Non-pigmented ciliary epithelial cell (primary cell): ENCODE data around the gene KPRP.

Experiments
- DNase-seq: peaks from one replicate; pipeline ENCODE4 v3.0.0-alpha.2; 2010; ENCODE audit warnings: low read depth

The KPRP gene, protein sequence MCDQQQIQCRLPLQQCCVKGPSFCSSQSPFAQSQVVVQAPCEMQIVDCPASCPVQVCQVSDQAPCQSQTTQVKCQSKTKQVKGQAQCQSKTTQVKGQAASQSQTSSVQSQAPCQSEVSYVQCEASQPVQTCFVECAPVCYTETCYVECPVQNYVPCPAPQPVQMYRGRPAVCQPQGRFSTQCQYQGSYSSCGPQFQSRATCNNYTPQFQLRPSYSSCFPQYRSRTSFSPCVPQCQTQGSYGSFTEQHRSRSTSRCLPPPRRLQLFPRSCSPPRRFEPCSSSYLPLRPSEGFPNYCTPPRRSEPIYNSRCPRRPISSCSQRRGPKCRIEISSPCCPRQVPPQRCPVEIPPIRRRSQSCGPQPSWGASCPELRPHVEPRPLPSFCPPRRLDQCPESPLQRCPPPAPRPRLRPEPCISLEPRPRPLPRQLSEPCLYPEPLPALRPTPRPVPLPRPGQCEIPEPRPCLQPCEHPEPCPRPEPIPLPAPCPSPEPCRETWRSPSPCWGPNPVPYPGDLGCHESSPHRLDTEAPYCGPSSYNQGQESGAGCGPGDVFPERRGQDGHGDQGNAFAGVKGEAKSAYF

DNA sequence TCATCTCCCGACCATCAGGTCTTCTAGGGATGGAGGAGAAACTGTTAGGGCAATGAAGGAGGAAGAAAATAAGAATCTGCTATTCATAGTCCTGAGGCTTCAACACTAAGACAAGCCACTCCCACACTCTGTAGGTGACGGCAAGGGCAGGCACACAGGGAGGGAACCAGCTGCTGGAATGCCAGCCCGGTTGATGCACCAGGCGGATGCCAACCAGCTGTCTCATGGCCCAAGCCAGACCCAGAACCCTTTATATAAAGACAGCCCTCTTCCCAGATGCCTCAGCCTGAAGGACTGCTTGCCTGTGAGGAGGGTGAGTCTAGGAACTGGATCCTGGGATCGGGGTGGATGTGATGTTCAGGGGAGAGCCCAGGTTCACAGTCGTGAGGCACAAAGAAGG is at the start of gene KPRP:
KPRP (plus strand) TSS at position 279 of the 400 bp plus-strand sequence. CDS start 1,564 bp downstream, outside the sequence.
- DNase-seq: no peak

DNA sequence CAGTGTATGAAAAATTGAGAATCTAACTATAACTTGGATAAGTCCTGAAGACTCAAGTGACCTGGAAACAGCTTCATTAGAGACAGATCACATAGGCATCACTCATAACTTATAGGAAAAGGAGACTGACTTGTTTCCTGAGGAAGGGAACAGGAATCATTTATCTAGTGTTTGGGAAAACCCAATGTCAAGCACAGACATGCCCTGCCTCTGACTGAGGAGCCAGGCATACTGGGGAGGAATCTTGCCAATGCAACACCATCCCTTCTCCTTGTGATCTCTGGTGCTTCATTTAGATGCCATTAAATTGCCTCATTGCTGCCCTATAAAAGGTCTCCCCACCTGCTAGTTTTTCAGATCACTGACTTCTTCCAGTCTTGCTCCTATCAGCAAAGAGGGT is 39.6 kb upstream of the KPRP start:
- no peak for DNase-seq

DNA sequence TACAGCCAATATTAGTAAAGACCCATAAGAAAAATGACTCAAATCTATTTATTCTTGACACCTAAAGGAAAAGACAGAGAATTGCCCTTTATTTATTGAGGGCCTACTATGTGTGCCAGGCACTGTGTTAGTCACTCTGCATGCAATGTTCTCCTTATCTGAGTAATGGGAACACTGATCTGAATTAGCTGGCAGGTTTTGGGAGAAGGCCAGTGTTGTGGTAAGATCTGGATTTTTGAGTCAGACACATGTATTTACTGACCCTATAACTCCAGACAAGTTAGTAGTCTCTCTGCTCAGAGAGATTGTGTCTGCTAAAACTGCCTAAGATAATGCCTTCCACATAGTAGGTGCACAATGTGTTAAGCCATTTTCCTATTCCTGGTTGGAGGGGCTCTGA is 32.6 kb upstream of the KPRP start:
- DNase-seq: no peak

DNA sequence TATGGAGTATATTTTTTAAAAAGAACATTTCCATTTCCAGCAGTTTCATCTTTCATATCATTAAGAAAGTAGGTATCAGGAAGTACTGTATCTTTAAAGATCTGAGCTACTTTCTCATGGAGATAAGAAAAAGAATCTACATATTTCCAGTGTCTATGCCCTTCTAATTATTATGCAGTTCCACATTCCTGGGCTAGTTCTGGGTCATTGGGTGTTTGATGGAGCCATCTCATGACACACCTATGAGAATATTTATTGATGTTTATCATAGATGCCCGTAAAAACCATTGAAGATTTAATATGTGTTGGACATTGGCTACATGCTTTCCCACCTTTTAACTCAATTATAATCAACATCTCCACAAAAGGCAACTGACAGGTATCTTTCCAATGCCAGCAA is 28.8 kb upstream of the KPRP start:
- DNase-seq: no peak

DNA sequence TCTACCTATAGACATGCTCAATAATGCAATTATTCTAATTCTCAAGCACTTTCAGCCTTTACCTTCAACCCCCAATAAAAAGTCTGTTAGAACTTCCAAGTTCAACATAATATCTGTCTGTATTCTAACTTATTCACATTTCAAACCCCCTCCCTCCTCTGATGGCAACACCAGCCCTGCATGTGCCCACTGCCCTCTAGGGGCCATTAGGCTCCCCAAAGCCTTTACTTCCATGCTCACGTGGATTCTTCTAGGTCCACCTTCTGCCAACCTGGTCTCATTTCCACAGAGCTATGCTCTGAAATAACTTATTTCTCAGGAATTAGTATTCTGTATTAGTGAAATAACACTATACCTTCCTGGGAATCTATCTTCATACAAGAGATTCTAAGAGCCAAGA is 22.2 kb upstream of the KPRP start:
- no peak for DNase-seq

DNA sequence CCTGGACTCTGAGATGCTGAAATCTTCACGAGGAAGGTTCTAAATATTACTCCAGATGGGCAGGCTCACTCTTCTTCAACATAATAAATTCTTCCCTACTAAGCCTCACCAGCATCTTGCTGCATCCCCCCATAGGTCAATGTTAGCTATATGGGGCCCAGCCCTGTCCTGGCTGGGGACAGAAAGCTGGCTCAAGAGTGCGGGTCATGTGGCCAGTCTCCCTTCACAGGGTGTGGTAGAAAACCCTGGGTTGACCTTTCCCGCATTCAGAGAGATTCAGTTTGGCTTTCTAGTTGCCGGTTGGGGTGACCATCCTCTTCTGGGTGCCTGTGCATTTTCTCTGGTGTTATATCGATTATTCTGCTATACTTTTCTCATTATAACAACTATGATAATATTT is 19.8 kb upstream of the KPRP start:
- no peak for DNase-seq

DNA sequence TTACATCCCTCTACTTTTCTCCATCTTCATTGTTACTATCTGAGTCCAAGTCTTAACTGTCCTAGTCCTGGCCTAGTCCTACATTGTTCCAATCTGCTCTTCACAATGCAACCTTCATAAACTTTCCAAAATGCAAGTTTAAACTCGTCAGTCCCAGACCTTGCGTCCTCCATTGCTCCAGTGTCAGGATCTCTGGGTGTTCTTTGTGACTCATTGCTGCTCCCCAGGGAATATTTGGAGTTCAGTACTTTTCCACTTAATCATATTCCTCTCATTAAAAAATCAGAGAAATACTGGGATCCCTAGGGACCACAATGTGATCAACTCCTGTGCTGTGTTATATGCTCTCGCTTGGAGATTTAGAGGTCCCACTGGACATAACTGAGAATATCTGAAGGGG is 18.0 kb upstream of the KPRP start:
- no peak for DNase-seq

DNA sequence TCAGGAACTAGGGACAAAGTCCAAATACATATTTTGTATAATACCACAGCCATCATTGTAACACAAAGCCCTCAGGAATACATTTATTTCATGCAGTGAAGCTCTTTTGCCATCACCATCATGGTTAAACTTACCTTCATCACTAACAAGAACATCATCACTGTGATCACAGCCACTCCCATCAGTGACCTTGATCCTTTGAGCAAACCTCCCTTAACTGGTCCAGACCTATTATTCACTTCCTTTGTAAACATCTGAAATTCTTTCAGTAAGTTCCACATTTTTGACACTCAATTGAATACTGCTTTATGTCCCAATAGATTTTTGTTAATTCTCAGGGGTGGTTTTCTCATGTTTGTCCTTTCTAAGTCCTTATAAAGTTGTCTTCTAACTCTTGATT is 16.2 kb upstream of the KPRP start:
- no peak for DNase-seq

DNA sequence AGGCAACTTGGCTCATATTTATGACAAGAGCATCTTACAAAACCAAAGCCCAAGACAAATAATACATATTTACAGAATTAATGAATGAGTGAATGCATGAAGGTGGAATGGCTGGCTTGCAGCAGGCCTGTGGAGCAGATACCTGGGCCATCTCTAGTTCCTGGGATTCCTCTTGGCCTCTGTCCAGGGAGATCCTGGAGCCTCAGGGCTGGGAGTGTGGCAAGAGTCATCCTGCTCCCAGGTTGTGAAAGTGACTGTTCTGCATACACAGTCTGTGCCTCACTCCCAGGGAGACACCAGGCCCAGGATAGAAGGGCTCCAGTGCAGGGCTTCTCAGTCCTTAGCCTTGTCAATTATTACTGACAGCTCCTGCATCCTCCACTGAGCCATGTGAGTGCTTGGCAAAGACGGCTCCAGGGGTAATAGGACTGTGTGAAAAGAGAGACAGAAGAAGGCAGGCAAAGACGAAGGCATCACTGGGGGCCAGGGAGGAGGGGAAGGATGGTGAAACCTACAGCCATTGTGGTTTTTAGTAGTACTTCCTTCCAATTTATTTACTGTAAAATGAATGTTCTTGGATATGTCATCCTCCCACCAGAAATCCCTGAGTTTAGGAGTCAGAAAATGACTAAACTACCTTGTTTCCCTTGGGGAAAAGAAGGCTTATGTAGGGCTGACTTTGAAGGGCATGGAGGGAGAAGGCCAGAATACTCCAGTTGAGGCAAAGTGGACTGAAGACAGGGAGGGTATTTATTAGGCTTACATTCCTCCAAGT is 14.3 kb upstream of the KPRP start:
- no peak for DNase-seq

DNA sequence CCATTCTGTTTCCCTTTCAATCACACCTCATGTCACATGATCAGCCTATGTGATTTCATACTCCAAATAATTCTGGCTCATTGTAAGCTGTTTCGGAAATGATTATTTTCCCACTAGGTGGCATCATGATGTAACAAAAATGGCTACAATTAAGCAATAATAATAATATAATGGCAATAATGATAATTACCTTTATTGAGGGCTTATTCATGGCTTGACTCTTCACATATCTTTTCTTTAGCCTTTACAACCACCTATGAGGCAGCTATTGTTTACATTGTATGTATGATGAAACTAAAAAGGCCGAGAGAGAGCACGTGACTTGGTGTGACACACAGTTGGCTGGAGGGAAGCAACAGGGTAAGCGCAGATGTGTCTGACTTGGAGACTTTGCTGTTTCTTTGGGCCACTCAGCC is 12.5 kb upstream of the KPRP start:
- DNase-seq: peak; percentile 14

DNA sequence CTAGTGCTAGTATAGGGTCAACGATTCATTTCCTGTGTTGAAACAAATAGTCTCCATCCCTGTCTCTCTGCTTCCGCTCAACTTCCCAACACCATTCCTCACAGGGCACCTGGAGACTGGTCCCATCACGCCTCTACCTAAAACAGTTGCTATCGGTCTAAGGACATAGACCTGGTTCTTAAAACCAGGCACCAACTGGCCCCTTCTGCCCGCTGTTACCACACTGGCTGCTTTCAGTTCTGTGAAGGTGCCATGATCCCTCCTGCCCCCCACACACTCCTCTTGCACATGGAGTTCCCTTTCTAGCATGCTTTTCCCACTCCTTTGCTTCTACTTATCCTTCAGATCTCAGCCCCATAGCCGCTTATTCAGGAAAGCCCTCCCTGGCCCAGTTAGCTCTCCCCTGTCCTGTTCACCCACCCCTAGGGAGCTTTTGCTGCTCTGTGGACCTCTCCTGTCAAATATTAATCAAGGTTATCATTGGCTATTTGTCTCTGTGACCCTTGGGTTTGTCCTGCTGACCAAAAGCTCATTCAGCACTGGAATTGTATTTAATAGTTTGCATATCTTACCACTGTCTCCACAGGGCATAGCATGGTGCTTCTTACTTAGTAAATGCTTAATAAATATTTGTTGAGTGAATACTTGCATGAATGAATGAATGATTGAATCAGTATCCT is 11.9 kb upstream of the KPRP start:
- DNase-seq: no peak

DNA sequence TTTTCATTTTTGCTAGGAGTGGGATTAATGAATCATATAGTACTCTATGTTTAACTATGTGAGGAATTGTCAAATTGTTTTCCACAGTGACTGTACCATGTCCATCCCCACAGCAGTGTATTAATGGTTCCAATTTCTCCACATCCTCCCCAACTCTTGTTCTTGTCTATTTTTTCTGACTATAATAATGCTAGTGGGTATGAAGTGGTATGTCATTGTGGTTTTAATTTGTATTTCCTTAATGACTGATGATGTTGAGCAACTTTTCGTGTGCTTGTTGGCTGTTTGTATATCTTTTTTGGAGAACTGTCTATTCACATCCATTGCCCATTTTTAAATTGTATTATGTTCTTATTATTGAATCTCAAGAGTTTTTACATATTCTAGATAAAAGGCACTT is 10.0 kb upstream of the KPRP start:
- DNase-seq: no peak

DNA sequence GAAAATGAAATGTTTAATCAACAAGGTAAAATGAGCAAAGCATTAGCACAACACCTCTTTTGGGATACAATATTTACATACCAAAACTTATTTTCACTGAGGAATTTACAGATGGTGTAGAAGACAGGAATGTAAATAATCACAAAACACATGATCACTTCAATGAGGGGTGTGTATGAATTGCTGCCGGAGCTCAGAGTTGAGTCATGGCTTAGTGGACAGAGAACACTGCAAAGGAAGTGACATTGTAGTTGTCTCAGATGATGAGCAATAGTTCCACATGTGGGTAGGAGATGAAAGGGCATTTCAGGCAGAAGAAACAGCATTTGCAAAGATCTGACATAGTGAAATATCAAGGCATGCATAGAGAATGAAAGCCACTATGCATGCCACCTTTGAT is 5.6 kb upstream of the KPRP start:
- DNase-seq: peak; percentile 54

DNA sequence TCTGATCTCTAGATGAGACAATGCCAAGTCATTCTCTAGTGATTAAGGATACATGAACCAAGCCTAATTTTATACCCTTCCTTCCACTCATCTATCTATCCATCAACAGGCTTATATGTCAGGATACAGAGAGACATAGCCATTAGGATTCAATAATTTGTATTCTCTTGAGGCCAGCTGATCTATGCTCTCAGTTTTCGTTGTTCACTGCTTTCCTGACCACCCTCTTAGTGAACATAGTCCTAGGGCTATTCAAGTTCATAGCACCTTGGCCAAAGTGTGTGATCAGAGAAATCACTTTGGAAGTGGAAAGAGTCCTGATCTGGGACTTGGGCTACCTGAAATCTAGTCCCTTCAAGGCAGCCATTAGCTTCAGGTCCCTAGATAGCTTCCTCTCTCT is 4.2 kb upstream of the KPRP start:
- DNase-seq: no peak

DNA sequence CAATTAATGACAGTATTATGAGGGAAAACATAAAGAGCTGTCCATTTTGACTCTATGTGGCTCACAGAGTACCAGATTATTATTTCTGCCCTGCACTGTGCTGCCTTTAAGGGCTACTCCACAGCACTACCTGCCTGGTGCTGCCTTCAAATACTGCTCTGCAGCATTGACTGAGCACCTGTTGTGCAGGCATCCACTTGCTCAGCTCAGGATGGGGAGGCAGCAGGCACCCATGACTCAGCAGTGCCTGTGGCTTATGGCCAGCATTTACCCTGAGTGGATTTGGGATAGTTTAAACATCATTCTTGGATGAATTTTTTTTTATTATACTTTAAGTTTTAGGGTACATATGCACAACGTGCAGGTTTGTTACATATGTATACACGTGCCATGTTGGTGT is 953 bp upstream of the KPRP start:
- no peak for DNase-seq

DNA sequence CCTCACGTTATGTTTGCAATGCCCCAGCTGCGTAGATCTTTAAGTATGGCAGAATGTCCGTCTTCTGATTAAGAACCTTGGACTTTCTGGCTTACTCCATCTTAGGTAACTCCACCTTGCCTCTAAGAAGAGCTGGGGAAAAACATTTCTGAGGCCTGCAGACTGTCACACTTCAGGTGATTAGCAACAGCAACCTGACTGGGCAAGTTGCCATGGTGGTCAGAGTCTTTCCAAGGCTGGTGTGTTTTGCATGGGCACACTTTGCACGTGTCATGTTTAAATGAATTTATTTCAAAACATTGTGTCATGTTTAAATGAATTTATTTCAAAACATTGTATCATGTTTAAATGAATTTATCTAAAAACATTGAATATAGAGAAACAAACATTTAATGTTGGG is 811 bp downstream of the KPRP start:
- DNase-seq: no peak

DNA sequence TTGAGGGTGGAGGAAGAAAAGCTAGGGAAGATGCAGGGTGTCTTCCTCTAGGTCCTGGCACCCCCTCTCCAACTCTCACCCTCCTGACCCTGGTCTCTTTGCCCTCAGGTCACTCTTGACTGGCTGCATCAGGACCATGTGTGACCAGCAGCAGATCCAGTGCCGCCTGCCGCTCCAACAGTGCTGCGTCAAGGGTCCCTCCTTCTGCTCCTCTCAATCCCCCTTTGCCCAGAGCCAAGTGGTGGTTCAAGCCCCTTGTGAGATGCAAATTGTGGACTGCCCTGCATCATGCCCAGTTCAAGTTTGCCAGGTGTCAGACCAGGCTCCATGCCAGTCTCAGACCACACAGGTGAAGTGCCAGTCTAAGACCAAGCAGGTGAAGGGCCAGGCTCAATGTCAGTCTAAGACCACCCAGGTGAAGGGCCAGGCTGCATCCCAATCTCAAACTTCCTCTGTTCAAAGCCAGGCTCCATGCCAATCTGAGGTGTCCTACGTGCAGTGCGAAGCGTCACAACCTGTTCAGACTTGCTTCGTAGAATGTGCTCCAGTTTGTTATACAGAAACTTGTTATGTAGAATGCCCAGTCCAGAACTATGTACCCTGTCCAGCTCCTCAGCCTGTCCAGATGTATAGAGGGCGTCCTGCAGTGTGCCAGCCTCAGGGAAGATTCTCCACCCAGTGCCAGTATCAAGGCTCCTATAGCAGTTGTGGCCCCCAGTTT is 1.8 kb downstream of the KPRP start:
- no peak for DNase-seq

DNA sequence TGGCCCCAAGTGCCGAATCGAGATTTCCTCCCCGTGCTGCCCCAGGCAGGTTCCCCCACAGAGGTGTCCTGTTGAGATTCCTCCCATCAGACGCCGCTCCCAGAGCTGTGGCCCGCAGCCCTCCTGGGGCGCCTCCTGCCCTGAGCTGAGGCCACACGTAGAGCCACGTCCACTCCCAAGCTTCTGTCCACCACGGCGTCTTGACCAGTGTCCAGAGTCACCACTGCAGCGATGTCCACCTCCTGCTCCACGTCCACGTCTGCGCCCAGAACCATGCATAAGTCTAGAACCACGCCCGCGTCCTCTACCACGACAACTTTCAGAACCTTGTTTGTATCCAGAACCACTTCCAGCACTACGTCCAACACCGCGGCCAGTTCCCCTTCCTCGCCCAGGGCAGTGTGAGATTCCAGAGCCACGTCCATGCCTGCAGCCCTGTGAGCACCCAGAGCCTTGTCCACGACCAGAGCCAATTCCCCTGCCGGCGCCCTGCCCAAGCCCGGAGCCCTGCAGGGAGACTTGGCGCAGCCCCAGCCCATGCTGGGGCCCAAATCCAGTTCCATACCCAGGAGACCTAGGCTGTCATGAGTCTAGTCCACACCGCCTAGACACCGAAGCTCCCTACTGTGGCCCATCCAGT is 2.8 kb downstream of the KPRP start:
- DNase-seq: no peak

DNA sequence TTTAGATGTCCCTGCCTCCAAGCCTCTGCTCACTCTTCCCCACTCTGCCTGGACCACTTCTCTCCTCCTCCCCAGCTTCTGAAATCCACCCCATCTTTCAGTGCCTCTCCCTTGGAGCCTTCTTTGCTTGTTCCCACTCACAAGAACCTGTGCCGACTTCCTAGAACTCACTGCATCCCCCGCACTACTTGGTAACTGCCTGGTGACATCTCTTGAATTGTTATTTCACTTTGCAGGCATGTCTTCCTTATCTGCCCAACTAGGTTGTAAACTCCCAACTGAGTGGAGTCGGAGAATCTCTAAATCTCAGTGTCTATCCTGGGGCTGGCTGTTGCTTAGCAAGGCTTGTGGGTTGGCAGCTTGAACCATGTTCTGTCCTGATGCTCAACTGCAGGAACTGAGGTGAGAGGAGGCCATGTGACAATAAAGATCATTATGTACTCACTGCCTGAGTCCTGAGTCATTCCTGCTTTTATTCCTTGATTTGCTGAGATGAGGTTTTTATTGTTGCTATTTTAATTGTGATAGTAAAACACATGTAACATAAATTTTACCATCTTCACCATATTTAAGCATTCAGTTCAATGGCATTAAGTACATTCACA is 3.9 kb downstream of the KPRP start:
- no peak for DNase-seq

DNA sequence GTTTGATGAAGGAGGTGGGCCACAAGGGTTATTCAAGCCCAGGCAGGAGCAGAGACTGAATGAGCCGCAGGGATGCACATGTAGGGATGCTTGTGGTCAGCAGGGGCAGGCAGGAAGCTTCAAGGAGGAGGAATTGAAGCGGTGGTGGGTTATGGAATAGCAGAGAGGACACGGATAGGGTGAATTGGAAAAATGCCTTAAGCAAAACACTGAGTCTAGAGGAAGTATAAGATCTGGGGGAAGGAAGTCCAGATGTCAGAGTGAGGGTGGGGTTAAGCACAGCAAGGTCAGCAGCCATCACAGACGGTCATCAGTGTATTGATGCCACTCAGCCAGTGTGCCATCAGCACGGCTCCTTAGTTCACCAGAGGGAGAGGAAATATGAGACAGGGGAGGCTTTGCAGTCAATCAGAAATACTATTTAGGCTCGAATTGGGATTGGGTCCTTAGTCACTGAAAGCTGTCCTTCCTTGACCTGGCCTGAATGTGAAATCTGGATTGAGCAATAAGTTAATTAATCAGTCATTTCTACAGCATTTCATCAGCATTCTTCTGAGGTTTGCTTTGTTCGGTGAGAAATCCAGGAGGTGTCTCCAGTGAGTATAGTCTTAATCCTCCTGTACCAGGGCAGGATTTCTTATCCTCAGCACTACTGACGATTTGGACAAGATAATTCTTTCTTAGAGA is 11.2 kb downstream of the KPRP start:
- no peak for DNase-seq
